HG03354 (cell line): ENCODE results near the gene CHMP6.

Source experiments
- ATAC-seq: cut with Tn5 transposase; IDR thresholded peaks from one replicate; pipeline ENCODE4 v1.9.1; 2021; ENCODE audit warnings: mild to moderate bottlenecking; ENCODE audit not compliant: unreplicated experiment, poor library complexity, severe bottlenecking

CHMP6 gene

DNA sequence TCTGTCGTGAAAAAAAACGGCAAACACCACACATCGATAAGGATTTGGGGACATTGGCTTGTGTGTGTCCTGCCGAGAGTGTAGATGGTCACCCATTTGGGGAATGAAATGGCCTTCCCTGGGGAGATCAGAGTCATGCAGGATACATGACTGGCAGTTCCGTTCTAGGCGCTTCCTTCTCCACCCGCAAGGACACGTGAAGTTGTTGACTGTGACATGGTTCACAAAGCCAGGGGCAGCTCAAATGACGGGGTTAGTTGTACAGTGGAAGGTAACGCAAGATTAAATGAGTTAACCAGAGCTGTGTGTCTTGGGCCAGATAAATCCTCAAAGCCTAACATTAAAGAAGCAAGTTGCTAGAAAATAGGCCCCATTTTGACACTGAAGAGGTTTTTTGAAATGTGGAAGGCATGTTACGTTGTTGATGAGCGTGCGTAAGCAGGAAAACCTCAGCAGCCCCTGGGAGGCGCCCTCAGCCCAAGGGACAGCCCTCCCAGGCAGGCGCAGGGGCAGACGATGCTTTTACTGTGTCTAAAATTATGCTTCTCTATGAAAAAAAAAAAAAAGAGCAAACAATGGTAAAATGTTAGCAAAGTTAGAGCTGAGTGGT lies 35.9 kb upstream of the CHMP6 start:
- ATAC-seq, result no peak

DNA sequence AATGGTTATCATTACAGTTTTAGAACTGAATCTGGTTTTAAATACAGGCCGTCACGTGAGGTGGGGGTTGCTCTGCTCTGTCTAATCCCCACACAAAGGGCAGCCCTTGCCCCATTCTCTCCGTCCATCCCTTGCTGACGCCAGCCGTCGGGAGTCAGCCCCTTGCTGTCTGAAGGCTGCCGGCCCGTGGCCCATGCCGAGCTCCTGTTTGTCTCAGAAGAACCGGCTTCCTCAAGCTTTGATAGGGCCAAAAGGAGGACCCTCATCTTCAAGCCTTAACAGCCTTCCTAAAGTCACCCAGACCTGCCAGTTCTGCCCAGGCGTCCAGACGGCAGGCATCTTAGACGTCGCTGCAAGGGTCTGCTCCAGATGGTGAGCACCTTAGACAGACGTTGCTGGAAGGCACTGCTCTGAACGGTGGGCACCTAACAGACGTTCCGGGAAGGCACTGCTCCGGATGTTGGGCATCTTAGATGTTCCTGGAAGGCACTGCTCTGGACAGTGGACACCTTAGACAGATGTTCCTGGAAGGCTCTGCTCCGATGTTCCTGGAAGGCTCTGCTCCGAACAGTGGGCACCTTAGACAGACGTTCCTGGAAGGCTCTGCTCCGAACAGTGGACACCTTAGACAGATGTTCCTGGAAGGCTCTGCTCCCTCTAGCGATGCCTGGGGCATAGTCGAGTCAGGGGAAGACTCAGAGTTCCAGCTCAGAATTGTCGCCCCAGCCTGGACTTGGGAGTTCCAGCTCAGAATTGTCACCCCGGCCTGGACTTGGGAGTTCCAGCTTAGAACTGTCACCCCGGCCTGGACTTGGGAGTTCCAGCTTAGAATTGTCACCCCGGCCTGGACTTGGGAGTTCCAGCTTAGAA lies 35.1 kb upstream of the CHMP6 start:
- no peak for ATAC-seq

GRCh38 chr17:80957461-80957941 lies 34.1 kb upstream of the CHMP6 start:
- ATAC-seq, result no peak

DNA sequence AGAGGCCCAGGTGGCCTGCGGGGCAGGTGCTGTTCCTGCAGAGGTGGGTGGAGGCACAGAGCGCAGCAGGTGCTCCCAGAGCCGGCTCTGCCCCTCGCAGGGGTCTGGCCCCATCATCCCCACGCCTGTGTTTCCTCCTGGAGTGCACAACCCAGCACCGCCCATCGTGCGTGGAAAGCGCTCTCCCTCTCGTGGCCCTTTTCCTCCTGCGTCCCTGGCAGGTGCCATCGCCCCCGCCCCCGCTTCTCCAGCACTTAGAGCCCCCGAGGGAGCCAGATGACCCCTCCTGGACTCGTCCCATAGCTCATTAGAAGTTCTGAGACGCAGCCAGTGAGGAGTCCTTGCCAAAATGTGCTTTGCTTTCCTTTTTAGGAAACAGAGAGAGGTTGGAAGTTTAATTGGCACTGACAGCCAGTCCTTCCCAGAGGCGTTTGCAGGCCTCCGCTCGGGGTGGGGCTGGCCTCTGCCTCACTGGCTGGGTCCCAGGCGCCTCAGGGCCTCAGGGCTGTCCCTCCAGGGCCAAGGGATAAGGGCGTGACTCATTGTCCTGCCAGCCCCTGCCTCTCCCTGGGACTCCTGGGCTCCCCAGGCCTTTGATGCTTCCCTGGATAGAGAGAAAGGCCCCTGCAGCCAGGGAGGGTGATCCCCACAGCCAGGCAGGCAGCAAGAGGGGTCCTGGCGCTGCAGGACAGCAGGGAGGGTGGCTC lies 32.2 kb upstream of the CHMP6 start:
- no peak for ATAC-seq

DNA sequence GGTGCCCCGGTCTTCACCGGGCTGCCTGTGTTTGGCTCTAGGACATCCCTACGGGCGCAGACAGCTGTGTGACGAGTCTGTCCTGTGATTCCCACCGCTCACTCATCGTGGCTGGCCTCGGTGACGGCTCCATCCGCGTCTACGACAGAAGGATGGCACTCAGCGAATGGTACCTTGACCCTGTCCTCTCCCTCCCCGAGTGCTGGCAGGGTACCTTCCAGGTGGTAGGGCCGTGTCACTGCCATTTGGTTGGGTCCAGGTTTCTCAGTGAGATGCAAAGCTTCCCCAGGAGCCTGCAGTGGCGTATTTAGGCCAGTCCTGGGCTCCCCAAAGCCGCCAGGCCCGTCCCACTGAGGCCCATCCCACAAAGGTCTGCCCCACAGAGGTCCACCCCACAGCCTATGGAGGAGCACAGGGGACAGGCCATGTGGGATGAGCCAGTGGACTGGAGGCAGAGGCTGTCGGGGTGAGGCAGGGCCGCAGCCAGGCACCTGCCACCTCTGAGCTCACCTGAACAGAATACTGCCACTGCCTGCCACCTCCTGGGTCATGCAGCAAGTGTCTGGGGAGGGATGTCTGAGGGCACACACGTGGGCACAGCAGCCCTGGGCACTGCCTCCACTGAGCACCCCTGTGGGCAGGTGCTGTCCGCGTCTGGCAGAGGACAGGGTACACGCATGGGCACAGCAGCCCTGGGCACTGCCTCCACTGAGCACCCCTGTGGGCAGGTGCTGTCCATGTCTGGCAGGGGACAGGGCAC lies 31.4 kb upstream of the CHMP6 start:
- ATAC-seq, result no peak

GRCh38 chr17:80960797-80961452 lies 30.7 kb upstream of the CHMP6 start:
- no peak for ATAC-seq

DNA sequence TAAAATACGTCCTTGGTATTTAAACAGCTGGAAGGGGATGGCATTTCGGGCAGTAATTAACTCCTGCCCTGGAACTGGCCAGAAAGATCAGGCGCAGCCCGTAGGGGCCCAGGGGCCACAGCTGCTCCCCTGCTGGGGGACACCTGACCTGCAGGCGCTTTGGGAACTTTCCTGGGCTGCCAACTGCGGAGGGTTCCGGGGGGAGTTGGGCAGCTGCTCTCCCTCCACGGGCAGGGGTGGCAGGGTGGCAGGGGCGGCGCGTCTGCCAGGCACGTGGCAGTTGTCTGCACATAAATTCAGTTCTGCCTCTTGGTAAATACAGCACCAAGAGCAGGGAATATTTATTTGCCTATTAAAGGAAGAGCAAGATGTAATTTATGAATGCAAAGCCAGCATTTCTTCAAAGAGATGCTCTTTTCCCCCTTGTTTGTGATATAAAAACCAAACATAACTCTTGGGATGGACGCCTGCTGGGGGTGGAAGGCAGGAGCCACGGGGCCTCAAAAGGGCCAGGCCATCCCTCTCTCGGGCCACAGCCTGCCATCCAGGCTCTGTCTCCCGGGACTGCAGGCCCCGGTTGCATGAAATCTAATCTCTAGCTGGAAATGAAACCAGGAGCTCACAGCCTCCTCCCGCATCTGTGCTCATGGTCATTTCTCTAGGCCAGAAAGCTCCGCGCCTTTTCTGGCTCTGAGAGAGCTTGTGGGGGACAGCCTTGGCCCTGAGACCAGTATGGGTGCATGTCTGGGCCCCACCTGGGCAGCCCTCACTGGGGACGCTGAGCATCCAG lies 29.9 kb upstream of the CHMP6 start:
- no peak for ATAC-seq

DNA sequence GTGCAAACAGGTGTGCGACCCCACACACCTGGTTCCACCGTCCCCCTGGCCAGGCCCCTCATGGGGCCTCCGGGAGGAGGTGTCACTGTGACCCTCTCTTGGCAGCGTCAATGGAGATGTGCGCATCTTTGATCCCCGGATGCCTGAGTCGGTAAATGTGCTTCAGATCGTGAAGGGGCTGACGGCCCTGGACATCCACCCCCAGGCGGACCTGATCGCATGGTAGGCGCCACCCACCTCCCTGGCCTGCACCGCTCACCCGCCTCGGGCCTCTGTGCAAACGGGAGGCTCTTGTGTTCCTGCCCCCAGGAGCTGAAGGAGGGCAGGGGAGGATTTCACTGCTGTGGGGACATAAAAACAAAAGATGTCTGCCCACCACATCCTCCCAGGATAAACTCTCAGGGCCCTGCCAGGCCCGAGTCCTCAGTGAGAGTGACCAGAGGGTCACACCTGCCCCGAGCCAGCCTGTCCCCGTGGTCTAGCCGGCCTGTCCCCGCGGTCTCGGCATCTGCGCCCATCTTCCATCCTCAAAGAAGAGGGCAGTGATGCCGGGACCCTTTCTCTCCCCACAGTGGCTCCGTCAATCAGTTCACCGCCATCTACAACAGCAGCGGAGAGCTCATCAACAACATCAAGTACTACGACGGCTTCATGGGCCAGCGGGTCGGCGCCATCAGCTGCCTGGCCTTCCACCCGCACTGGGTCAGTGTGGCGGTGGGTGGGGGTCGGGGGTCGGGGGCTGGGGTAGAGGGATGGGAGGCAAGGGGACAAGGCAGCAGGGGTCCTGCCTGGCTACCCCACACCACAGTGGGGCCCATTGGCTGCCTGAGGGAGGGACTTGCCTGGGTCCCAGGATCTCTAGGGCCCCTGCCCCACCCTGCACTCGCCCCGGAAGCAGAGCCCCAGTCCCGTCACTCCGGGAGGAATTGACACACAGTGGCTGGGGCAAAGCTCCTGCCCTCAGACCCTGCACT lies 29.0 kb upstream of the CHMP6 start:
- ATAC-seq, result no peak

GRCh38 chr17:80963812-80964543 lies 27.7 kb upstream of the CHMP6 start:
- ATAC-seq, result no peak

DNA sequence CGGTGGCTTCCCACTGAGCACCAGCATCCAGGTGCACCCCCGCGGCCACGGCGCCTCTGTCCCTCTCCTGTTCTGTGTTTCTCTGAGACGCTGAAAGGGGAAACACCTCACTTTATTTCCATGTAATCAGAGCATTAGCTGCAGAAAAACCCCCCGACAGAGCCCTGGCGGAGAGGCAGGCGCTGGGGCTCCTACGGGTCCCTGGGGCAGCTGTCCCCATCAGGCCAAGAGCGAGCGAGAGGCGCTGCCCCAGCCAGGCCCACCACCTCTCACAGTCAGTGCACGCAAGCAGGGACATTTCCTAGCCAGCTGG lies 27.1 kb upstream of the CHMP6 start:
- no peak for ATAC-seq

GRCh38 chr17:80964859-80965580 lies 26.6 kb upstream of the CHMP6 start:
- ATAC-seq, result no peak

GRCh38 chr17:80965606-80966005 lies 26.0 kb upstream of the CHMP6 start:
- ATAC-seq, result no peak

- ATAC-seq, result no peak
Measured at GRCh38 chr17:80967404-80967872, 24.2 kb upstream of the CHMP6 start.

DNA sequence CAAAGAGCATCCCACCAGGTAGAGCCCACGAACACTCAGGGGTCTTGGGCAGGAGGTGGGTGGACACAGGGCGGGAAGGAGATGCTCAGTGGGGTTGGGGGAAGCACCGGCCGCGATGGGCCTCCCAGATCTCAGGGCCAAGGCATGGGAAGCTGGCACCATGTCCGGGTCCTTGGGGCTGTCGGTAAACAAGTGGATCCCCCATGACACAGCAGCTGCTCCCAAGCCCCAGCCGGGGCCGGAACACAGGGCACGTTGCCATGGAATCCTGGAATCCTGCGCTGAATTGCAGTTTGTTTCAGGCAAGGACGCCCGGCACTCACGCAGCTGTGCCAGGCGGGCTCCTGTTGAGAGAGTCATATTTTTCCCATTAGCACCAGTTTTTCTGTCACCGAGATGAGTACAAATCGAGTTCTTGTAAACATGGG lies 23.0 kb upstream of the CHMP6 start:
- ATAC-seq, result no peak

GRCh38 chr17:80969030-80969673 lies 22.5 kb upstream of the CHMP6 start:
- ATAC-seq, result no peak

GRCh38 chr17:80969674-80970043 lies 22.0 kb upstream of the CHMP6 start:
- ATAC-seq, result no peak
